Right ventricle myocardium superior (tissue), 1 donor: ENCODE data around the gene DIP2C. TPM values are rescaled to one million over a fixed set of nuclear protein-coding genes. Genes with fewer than 3 reads are reported as not detected.
"Not testable (repeated sequence)": the region's sequence is repeated elsewhere in the genome, so short reads cannot be mapped to it uniquely, and the experiment has no call there.

Experiments
- ATAC-seq: fragments of 200-7000 bp; cut with Tn5 transposase; one replicate; pipeline ENCODE4 v1.9.1; 2020; ENCODE audit warnings: mild to moderate bottlenecking; ENCODE audit not compliant: poor library complexity
- DNase-seq: peaks from one replicate; pipeline ENCODE4 v3.0.0-alpha.2; 2020
- intact Hi-C: fragments of 100-400 bp; cut with DNase I; formaldehyde crosslinking; loops from one replicate; pipeline ENCODE4 v1.11.2; 2022
- total RNA-seq: library from RNA; stranded (reverse); fragmentation: NEBNext Ultra II Directional; extraction: Animal tissue kit (Norgen Biotek cat#: 25700); gene quantifications from one replicate; pipeline ENCODE4 v1.2.1, GENCODE V29; 2021
- donor health status: DM: no; HTN: yes; CAD: no; lungs with severe emphysema.

DIP2C gene
- total RNA-seq, 1 donor from 2014 or later, result 29.1 TPM

- DNase-seq, result no peak
- intact Hi-C loops, result no loop called here
- no peak for ATAC-seq
These were observed 387.9 kb downstream of the DIP2C start for GRCh38 chr10:301536-301935.

GRCh38 chr10:300580-300979 lies 388.9 kb downstream of the DIP2C start:
- intact Hi-C loops, ATAC-seq, DNase-seq: not testable (repeated sequence)

- DNase-seq (no peak), ATAC-seq (no peak)
- intact Hi-C loops, result no loop called here
These were observed 389.5 kb downstream of the DIP2C start for GRCh38 chr10:299969-300368.

- DNase-seq (no peak), ATAC-seq (no peak)
- intact Hi-C loops, result no loop called here
These were observed 390.0 kb downstream of the DIP2C start for GRCh38 chr10:299512-299911.

GRCh38 chr10:298033-298432 lies 391.4 kb downstream of the DIP2C start:
- no peak for ATAC-seq
- no peak for DNase-seq
- intact Hi-C loops, result no loop called here

GRCh38 chr10:297567-297966 lies 391.9 kb downstream of the DIP2C start:
- intact Hi-C loops, result no loop called here
- DNase-seq, result no peak
- ATAC-seq, result peak; percentile 41

GRCh38 chr10:293636-294035 lies 395.8 kb downstream of the DIP2C start:
- intact Hi-C loops, result no loop called here
- DNase-seq, result no peak
- ATAC-seq, result no peak

GRCh38 chr10:290026-290725 lies 399.3 kb downstream of the DIP2C start:
- ATAC-seq, result no peak
- no peak for DNase-seq
- intact Hi-C loops, result no loop called here

GRCh38 chr10:289581-289980 lies 399.9 kb downstream of the DIP2C start:
- ATAC-seq (peak; percentile 26), DNase-seq (no peak)
- intact Hi-C loops, result no loop called here

GRCh38 chr10:288316-289200 lies 400.9 kb downstream of the DIP2C start:
- DNase-seq (no peak), ATAC-seq (no peak)
- intact Hi-C loops, result no loop called here

GRCh38 chr10:287814-288213 lies 401.7 kb downstream of the DIP2C start:
- intact Hi-C loops, result no loop called here
- DNase-seq, result no peak
- ATAC-seq, result no peak

GRCh38 chr10:287026-287709 lies 402.3 kb downstream of the DIP2C start:
- ATAC-seq, result no peak
- no peak for DNase-seq
- intact Hi-C loops, result no loop called here

GRCh38 chr10:285216-285615 lies 404.3 kb downstream of the DIP2C start:
- ATAC-seq, result peak; percentile 18

GRCh38 chr10:283916-284356 lies 405.5 kb downstream of the DIP2C start:
- intact Hi-C loops, result no loop called here
- ATAC-seq, result no peak

More at GRCh38 chr10:285216-285615, 404.3 kb downstream of the DIP2C start:
- no peak for DNase-seq
- intact Hi-C loops, result no loop called here

GRCh38 chr10:283140-283479 lies 406.4 kb downstream of the DIP2C start:
- intact Hi-C loops, result no loop called here
- ATAC-seq (no peak), DNase-seq (no peak)

More at GRCh38 chr10:283916-284356, 405.5 kb downstream of the DIP2C start:
- no peak for DNase-seq

GRCh38 chr10:282294-283139 lies 407.0 kb downstream of the DIP2C start:
- intact Hi-C loops, result no loop called here
- no peak for ATAC-seq

GRCh38 chr10:279655-280054 lies 409.8 kb downstream of the DIP2C start:
- intact Hi-C loops, result no loop called here
- ATAC-seq (peak; percentile 13), DNase-seq (no peak)

More at GRCh38 chr10:282294-283139, 407.0 kb downstream of the DIP2C start:
- DNase-seq, result no peak

GRCh38 chr10:279232-279631 lies 410.2 kb downstream of the DIP2C start:
- intact Hi-C loops, result no loop called here
- DNase-seq (no peak), ATAC-seq (peak; percentile 78)

- DNase-seq, result no peak
- peak; percentile 78 for ATAC-seq
- intact Hi-C loops, result no loop called here
These were observed 410.8 kb downstream of the DIP2C start for GRCh38 chr10:278707-279106.
